Umbilical cord (tissue), 2 donors: ENCODE results near the gene TIAM1. TPM values are rescaled to one million over a fixed set of nuclear protein-coding genes. Genes with fewer than 3 reads are reported as not detected.
"Not testable (repeated sequence)": the region's sequence is repeated elsewhere in the genome, so short reads cannot be mapped to it uniquely, and the experiment has no call there.

Experiments used
- DNase-seq: peaks from one replicate; pipeline ENCODE4 v3.0.0-alpha.2; 2015; ENCODE audit warnings: low spot score
- total RNA-seq: library from RNA; depleted of rRNA; stranded (reverse); fragments of >200 nt; gene quantifications from one replicate; pipeline ENCODE4 v1.2.3, GENCODE V29; 2014; ENCODE audit warnings: low replicate concordance; ENCODE audit not compliant: insufficient read depth

The TIAM1 gene
- total RNA-seq, 1 donor from 2014 or later, result 14.0 TPM

DNA sequence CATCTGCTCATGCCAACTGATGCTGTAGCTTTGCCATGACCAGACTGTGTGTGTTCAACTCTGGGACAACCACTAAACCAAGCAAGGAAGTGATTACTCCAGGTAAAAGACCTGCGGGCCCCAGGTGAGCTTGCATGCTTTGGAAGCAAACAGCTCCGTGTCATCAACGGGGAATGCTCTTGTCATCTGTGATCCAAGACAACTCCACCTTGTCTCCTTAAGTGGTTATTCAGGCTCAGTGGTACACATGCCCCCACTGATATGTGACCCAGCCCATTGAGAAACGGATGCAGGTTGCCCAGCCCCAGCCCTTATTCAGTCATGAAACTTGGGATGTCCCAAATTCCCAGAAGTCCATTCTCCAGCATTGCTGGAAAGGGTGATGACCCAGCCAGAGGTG, 89.0 kb downstream of the TIAM1 start:
- DNase-seq, result no peak

DNA sequence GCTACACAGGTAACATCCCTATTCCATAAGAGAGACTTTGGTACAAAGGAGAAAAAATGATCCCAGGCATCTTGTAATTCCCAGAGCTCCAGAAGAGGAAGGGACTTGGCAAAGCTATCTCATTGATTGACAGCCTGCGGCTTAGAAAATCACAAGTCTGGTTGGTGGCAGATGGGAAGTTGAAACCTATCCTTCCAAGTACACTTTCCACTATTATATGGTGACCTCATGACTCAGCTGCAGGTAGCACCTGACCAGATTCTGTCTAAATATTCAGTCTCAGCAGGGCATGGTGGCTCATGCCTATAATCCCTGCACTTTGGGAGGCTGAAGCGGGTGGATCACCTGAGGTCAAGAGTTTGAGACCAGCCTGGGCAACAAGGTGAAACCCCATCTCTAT, 89.9 kb downstream of the TIAM1 start:
- DNase-seq, result no peak

DNA sequence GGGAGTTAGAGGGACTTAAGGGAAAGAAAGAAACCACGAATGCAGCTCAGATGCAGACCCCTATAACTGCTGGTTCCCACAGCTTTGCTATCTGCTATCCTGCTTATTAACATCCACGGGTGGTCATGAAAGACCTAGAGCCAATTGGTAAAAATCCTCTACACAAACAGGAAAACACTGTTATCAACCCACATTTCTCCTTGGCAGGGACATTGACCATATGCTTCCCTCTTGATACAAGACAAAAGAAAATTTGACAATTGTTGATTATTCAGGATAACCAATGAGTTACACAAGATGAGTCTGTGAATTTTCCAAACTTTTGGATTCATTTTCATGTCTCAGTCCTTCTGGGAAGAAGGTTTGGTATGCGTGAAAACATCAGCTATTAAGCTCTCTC, 90.4 kb downstream of the TIAM1 start:
- no peak for DNase-seq

DNA sequence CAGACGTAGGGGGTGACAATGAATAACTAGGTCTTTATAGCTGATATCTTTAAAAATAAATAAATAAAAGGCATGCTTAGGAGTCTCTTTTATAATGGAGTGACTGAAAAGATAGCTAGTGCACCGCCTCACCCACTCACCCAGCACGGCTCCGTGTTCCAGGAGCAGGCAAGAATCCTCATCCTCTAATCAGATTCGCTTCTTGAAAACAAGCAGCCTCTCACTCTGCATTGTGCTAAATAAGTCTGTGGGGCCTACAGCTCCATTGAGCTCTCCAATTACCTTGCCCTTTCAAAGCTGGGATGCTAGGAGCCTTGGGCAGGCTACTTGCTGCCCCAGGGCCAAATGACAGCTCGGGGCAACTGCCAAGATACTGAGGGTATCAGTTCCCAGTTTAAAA, 91.5 kb downstream of the TIAM1 start:
- DNase-seq, result no peak

DNA sequence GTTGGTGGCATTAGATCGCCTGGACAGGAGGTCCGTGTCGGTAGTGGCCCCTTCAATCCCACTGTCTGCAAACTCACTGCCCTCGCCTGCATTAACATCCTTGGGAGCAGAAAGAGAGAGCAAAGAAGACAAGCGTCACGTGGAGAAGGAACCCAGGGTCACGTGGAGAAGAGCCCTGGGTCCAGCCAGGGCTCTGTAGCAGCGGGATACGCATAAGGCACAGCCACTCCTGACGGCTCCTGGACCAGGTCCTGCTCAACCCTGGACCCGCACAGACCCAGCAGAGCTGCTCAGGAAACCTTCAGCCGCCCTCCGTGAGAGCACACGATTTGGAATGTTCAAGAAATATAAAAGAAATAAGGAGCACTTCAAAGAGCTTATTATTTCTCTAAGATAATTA, 92.0 kb downstream of the TIAM1 start:
- DNase-seq, result no peak

DNA sequence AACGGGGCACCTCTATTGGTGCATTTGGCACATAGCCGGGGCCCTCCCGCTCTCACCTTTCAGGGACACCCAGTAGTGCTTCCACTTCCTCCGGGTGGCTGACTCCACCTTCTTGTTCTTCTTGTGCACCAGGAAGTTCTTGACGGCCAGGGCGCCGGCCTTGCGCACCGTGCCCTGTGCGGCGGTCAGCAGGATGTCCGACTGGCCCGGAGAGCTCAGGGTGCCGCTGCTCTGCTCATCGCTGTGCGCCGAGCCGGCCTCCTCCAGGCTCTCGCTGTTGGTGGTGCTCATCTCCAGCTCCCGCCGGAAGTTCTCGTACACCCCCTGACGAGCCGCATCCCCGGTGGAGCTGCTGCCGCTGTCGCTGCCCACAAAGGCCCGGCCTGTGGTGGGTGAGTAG, 92.4 kb downstream of the TIAM1 start:
- no peak for DNase-seq

DNA sequence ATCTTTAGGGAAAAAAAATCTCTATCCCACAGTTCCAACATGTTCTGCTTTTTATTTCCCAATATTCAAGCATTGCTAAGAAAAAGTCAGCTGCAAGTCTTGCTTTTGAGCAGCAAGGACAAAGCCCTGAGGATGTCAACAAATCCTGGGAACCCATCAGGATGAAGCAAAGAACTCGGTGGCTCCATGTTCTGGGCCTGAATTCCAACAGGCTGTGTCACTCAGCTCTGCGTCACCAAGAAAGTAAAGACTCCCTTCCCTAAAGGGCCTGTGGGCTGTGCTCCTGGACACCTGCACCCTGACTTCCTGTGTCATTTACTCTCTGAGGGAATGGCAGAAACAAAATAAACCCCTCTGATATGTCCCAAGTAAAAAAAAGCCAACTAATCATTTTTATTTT, 95.5 kb downstream of the TIAM1 start:
- no peak for DNase-seq

DNA sequence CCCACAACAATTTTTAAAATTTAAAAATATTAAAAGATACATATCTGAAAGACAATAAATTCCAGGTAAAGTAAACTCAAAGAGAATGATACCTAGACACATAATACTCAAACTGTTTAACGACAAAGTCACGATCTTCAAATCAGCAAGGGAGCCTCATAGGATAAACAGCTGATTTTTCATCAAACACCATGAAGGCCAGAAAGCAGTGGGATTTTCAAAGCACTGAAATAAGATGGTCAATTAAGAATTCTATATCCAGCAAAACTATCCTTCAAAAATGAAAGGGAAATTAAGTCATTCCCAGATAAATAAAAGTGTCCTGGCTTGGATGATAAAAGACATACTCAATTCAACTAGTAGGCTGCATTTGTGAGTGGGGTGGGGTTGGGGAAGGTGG, 100.5 kb downstream of the TIAM1 start:
- no peak for DNase-seq

DNA sequence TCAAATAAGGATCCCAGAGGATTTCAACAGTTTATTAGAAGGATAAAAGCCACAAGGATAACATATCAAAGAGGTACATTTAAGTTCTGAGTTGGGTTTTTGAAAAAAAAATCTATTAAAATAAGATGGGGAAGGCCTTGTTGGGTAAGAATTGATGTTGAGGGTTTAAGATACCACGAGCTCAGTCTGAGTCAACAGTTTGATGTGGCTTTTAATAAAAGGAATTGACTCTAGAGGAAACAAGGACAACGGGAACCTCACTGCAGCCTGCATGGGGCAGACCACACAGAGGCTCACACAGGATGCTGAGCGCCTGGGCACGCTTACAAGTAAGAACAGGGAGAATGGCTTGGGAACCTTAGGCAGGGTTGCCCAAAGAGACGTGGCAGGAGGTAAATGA, 107.5 kb downstream of the TIAM1 start:
- no peak for DNase-seq

DNA sequence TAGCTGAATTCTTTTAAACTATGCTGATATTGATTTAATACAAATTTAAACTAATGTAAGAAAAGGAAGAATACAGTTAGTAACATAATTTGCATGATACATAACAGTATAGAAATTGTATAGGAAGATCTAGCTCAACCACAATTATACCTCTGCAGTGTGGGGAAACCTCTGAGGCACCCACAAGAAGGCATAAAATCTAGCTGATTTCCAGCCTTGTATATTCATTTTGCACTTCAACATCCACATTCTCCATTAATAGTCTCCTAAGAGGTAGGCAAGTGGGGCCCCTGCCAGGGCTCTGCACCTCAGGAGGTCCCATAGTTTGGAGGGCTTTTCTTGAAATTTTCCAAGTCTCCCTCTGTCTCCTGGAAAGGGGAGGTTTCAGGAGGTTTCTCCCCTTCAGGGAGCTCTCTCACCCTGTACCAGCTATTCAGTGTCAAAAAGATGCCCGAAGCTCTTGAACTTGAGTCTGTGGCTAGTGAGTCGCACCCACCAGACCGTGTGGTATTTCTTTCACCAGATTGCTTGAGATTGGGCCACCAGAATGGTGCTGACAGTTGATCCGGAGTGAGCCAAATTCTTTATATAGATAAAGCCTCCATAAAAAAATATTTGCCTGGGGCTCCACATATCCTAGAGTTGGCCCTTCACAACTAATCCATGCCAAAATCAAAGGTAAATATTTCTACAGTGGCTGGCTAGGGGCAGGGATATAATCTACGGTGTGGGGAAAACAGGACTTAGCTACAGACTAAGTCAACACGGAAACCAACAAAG, 108.2 kb downstream of the TIAM1 start:
- no peak for DNase-seq

DNA sequence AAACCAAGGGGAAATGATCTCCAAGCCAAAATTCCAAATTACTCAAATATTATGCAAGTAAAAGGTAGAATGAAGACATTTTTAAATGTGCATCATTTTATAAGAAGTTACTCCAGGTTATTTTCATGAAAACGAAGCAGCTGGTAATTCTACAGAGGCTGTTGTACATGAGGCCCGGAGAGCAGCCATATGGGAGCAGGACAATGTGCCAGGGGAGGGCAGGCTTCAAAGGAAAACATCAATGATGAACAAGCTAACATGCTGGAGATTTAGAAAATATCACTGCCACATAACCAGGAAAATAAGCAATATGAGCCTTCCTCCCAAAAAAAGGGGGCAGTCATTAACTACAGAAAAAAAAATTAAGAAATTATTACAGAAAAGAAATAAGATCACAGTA, 109.1 kb downstream of the TIAM1 start:
- no peak for DNase-seq

DNA sequence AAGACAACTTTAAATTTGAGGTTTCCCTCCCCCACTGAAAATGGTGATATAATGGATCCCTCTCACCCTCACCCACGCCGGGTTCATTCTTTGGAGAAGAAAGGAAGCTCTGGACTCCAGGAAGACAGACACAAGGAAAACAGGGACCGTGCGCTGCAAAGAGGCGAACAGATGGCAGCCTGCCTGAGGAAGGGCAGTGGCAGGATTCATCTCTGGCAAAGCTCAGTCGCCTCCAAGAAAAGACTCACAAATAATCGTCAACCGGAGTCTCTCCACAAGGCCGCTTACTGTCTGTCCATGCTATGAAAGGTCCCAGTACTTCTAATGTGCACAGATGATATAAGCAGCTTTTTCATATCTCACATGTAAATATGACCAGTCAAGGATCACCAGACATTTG, 110.3 kb downstream of the TIAM1 start:
- DNase-seq, result no peak

DNA sequence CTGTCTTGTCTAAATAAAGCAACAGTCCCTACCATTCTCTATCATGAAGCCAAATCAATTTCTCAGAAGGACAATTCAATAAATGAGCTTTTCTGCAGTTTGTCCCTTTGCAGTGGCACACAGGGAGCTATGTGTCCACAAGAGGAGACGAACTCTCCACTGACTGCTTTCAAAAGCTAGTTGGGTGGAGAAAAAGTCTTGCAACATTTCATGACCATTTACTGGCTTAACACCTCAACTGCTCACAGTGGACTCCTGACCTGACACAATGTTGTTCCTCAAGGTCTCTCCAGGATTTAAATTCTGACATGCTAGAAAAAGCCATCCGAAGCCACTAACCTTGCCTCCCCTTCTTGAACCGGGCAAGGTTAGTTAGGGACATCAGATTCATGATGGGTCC, 111.7 kb downstream of the TIAM1 start:
- no peak for DNase-seq

DNA sequence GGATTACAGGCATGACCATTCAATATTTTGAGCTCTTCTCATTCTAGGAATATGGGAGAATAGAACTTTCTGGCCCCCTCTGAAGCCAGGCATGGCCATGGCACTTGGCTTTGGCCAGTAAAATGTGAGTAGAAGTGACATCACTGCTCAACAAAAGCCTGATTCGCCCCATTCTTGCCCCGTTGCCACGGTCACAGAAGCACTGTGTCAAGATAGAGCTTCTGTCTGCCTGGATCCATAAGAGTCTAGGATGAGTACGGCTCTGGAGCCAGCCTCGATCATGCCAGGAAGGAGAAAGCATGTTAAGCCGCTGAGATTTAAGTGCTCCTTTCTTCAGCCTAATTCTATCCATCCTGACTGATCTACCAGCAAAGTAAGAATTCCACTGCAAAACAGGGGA, 113.1 kb downstream of the TIAM1 start:
- DNase-seq, result no peak

DNA sequence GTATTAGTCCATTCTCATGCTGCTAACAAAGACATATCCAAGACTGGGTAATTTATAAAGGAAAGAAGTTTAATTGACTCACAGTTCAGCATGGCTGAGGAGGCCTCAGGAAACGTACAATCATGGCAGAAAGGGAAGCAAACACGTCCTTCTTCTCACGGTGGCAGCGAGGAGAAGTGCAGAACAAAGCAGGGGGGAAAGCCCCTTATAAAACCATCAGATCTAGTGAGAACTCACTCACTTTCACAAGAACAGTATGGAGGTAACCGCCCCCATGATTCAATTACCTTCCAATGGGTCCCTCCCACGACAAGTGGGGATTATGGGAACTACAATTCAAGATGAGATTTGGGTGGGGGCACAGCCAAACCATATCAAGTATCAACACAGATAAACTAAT, 115.3 kb downstream of the TIAM1 start:
- DNase-seq, result not testable (repeated sequence)

DNA sequence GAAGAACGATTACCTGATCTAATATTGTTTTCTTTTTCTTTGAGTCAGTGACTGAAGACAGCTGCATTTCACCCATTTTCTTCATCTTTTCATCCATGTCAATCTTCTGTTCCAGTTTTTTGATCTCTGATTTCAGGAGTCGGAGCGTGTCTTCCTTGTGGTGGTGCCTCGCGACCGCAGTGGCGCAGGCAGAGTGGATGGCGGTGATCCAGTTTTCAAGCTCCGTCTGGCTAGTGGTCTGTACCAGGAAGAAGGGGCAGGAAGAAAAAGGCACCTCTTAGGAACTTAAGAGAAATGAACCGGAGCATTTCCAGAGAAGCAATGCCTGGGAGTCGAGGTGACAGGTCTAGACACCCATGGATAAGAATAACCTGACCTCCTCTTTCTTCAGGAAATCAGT, 118.3 kb downstream of the TIAM1 start:
- DNase-seq, result no peak

DNA sequence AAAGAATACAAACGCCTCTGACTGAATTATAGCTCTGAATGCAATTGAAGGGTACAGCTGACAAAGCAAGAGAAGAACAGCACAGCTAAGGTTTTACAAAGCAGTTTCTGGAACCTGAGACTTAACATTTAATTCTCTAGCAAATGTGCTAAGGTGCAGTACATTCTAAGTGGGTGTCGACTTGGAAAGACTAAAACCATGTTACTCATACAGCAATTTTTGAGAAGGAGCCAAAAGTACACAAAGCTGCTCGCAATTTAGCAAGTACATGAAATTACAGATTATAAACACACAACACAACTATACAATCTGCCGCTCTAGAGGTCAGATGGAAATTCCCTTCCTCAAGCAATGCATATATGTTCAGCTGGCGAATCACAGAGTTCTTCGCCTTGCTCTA, 121.9 kb downstream of the TIAM1 start:
- DNase-seq, result no peak

DNA sequence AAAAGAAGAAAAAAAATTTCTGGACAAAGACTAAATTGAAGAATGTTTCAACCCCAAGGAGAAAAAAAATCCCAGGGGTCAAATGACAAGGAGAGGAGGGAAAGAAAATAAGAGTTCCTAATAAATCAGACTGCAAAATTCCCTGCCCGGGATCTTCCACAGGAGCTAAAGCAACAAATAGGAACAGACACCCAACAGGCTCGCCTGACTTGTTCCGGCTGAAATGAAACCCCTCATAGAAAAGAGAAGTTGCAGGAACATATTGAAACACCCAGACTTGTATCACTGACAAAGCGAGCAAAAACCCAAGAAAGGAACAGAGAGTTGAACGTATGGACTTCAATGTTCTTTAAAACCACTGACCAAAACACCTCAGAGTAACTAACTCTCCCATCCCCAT, 123.0 kb downstream of the TIAM1 start:
- DNase-seq, result no peak

DNA sequence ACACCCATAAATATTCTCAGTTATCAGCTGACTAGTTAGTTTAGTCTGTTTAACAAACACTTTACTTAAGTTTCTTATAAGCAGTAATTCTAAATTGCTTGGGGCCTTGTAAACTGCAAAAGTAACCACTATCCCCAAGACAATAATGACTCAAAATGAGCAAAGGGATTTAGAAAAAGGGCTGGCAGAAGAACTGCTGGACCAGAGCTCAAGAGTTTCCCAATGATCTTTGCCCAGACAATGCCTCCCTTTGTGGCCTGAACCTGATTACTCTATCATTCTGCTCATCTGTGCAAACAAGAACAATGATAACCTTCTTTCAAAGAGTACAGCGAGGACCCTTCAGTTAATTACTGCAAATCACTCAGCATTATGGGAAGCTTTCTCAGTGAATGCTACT, 123.5 kb downstream of the TIAM1 start:
- DNase-seq, result no peak

DNA sequence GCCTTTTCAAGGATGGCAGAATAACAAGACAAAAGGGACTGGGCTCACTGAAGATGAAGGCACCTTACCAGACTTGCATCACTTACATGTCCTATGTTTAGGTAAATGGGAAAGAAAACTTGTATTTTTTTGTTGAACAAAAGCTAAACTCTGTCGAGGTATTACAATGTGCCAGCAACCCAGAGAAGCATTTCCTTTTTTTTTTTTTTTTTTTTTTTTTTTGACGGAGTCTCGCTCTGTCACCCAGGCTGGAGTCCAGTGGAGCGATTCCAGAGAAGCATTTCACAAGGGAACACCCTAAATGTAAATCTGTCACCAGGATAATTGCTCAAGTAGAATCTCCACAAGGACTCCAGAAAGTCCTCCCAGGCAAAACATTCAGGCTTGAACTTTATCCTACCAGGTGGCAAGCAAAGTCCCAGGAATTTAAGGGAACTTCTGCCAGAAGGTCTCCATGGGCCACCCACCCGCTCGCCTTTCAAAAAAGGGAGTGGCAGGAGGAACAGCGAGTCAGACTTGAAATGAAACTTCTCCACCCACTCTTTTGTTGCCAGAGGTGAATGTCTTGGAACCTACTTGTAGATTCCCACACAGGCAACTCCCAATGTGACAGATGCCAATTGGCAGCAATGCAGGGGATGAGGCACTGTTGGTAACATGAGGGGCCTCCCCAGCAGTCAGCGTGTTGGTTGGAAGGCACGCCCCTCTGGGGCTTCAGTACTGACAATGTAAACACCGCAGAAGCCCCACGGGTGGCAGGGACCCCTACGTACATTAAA, 125.0 kb downstream of the TIAM1 start:
- DNase-seq, result peak; percentile 28

DNA sequence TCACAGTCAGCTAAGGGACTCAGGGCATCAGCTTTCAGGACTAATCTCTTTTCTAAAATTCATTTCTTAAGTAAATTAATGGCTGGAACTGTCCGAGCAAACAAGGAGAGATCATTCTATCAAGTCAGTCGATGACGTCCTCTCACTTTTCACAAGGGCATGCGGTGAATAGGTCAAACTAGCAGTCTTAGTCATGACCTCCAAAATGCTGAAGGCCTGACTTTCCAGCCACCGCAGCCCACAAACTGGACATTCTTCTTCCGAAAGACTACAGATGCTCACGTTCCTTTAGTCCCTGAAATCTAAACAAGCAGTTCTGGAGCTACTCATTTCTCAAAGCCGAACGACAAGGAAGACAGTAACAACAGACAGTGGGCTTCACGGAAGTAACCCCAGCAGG, 127.9 kb downstream of the TIAM1 start:
- DNase-seq, result no peak

DNA sequence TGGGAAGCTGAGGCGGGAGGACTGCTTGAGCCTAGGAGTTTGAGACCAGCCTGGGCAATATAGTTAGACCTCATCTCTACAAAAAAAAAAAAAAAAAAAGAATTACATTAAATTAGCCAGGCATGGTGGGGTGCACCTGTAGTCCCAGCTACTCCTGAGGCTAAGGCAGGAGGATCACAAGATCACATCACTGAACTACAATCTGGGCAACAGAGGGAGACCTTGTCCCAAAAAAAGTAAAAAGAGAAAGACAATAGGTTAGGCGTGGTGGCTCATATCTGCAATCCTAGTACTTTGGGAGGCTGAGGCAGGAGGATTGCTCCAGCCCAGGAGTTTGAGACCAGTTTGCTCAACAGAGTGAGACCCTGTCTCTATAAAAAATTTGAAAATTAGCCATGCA, 130.3 kb downstream of the TIAM1 start:
- no peak for DNase-seq

DNA sequence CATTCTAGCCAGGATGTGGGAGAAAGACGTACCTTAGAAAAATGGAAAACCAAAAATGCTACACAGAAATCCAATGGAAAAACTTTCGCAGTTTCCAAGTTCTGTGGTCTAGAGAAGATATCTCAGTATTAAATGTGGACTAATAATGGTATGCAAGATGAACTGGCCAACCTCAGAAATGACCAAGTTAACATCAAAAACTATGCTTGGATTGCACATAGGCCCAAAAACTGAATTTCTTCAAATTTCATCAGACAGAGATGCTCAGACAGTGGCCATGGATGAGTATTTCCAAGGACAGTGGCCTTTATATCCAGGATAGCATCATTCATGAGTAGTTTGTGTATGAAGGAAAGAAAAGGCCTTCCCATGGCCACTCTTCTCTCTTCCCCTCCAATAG, 132.2 kb downstream of the TIAM1 start:
- DNase-seq, result no peak
